RWPE1 (cell line): Measurements from ENCODE around the gene ASIC4.

Source experiments
- CTCF ChIA-PET: fragments of 350-600 bp; sonication (Branson Sonifier 250); formaldehyde crosslinking; extraction: SDS; loops from one replicate; lab custom pipeline; 2021; lab: Yijun Ruan, JAX
- POLR2A ChIA-PET: fragments of 400-600 bp; formaldehyde crosslinking; extraction: SDS; loops from one replicate; lab custom pipeline; 2020; ENCODE audit warnings: antibody characterized with exemption; ENCODE audit not compliant: low non-redundant PET; lab: Yijun Ruan, JAX
- DNase-seq: peaks from one replicate; pipeline ENCODE4 v3.0.0; 2012; ENCODE audit warnings: low spot score
- H3K27ac ChIP-seq: fragments of 450-650 bp; 2 replicates; pipeline ENCODE4 v1.5.1; 2017
- TF ChIP-seq, protein P1 (sequence below): fragments of 450-650 bp; conservative IDR thresholded peaks from 2 replicates; pipeline ENCODE4 v1.5.1; 2017; ENCODE audit warnings: low read depth, mild to moderate bottlenecking

ASIC4 gene

DNA sequence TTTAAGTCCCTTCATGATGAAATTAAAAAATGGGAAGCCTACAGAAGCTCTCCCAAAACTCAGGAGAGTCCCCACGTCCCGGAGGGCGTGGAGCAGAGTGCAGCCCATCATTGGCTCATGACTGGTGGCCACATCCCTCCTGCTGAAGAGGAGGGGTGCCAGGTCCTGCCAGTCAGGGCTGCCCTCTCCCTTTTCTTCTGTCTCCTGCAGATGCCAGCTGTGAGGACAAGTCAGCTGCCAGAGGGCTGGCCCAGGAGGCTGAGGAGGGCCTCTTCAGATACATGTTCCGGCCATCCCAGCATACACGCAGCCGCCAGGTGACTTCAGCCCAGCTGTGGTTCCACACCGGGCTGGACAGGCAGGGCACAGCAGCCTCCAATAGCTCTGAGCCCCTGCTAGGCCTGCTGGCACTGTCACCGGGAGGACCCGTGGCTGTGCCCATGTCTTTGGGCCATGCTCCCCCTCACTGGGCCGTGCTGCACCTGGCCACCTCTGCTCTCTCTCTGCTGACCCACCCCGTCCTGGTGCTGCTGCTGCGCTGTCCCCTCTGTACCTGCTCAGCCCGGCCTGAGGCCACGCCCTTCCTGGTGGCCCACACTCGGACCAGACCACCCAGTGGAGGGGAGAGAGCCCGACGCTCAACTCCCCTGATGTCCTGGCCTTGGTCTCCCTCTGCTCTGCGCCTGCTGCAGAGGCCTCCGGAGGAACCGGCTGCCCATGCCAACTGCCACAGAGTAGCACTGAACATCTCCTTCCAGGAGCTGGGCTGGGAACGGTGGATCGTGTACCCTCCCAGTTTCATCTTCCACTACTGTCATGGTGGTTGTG, 60.4 kb downstream of the ASIC4 start:
- ChIA-PET POLR2A (no interaction called here), CTCF (interaction anchor here (0.6 to 1.5 kb wide), 2 partner anchors 14 to 146 kb away, joined by 3 to 5 read pairs; no protein-coding TSS in a partner anchor)
- TF ChIP-seq, protein P1, sequence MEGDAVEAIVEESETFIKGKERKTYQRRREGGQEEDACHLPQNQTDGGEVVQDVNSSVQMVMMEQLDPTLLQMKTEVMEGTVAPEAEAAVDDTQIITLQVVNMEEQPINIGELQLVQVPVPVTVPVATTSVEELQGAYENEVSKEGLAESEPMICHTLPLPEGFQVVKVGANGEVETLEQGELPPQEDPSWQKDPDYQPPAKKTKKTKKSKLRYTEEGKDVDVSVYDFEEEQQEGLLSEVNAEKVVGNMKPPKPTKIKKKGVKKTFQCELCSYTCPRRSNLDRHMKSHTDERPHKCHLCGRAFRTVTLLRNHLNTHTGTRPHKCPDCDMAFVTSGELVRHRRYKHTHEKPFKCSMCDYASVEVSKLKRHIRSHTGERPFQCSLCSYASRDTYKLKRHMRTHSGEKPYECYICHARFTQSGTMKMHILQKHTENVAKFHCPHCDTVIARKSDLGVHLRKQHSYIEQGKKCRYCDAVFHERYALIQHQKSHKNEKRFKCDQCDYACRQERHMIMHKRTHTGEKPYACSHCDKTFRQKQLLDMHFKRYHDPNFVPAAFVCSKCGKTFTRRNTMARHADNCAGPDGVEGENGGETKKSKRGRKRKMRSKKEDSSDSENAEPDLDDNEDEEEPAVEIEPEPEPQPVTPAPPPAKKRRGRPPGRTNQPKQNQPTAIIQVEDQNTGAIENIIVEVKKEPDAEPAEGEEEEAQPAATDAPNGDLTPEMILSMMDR, result no peak
- no peak for DNase-seq
- no peak overlapping the region for H3K27ac ChIP-seq

DNA sequence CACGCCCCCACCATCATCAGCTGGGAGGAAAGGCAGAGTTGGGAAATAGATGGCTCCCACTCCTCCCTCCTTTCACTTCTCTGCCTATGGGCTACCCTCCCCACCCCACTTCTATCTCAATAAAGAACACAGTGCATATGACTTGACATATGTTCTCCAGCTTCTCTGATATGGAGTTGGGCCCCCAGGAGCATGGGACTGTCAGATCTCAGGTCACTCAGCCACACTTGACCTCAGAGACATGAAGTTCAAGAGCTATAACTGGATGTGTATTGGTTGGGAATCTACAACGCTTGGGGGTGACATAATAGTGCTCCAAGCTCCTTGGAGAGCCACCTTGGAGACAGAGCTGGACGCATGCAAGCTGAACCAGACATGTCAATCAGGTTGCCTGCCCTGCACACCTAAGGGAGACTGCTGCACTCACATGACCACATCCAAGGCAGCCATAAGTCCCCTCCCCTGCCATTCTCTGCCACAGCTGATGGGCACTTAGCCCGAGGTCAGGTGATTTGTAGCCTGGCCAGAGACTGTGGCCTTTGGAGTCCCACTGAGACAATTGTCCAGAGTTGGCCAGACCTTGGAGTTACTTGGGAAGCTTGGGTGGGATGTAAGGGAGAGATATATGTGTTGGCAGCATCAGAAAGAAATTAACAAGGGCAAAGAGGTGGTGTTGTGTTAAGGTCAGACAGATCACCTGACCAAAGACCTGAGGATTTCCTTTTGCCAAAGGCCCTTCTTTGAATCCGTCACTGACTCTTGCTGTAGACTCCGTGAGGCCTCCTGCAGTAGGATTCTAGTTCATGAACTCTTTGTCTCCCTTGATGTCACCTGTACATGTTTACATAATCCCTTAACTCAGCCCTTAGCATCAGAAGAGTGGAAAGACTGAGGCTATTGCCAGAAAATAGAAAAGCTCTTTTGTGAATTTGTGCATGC, 61.6 kb downstream of the ASIC4 start:
- TF ChIP-seq, protein P1, result no peak
- no peak for DNase-seq
- ChIA-PET CTCF (interaction anchor here (0.9 kb wide), 1 partner anchor 15 kb away, joined by 8 read pairs; no protein-coding TSS in a partner anchor), POLR2A (no interaction called here)
- H3K27ac ChIP-seq, result no peak overlapping the region

DNA sequence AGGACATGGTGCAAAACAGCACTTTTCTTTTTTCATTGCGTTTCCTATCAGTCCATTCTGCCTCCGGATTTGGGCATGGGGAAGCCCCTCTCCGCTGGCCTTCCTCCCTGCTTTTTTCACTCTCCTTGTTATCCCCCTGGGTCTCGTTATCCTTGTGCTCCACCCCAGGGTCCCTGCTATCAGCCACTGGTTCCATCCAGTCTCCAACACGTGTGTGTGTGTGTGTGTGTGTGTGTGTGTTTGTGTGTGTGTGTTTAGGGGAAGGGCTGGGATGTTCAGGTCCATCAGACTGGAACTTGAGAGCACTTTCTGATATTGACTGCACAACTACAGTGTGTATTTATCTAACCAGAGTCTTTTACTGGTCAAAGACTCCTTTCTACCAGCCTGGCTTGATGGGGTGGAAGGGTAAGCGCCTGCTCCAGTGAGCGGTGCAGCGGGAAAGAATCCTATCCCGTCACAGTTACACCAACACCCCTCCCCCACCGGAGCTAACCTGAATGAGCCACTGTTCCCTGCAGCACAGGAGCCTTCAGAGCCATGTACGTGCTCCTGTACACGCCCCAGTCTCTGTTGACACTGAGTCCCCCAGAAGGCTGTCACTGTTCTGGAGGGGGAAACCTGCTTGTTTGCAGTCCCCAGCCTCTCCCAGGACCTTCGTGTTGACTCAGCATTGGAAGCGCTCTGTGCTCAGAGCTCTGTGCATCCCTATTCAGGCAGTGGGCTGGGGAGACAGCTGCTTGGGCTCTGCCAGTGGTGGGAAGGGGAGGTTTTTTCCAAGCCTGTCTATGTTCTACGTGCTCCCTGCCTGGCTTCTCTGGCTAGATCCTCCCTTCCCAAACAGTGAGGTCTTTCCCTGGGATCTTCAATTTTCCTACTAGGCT, 62.5 kb downstream of the ASIC4 start:
- ChIA-PET POLR2A (no interaction called here), CTCF (interaction anchor here (0.6 to 0.9 kb wide), 3 partner anchors 16 to 357 kb away, joined by 3 to 8 read pairs (median 3); no protein-coding TSS in a partner anchor)
- DNase-seq, result no peak
- TF ChIP-seq, protein P1, result no peak
- H3K27ac ChIP-seq, result no peak overlapping the region

DNA sequence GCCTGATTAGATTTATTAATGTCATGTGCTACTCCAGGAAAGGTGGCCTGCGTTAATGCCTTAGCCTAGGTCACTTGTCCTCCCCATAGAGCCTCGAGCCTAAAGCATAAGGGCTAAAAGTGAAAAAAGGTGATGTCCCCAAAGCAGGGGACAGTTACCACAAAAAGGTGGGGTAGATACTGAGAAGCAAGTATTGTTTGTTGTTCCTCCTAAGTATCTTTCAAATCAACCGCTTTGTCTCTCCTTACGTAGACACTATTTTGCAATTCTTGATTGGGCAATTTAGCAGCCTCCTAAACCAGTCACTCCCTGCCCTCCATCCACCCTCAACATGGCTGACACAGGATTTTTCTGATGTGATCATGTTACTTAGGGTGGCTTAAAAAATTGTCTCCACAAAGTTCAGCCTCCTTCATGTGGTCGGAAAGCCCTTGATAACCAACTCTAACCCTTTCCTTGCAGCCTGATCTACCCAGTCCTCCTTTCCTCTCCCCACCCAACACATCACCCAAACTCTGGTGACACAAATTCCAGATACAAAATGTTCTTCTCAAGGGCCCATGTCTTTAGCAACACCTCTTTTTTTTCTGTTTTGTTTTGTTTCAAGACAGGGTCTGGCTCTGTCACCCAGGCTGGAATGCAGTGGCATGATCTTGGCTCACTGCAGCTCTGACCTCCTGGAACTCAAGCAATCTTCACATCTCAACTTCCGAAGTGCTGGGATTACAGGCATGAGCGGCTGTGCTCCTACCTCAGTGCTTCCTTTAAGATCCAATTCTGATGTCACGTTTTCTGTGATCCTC, 64.7 kb downstream of the ASIC4 start:
- no peak for DNase-seq
- TF ChIP-seq, protein P1, result no peak
- no peak overlapping the region for H3K27ac ChIP-seq
- ChIA-PET CTCF (no interaction called here), POLR2A (no interaction called here)

DNA sequence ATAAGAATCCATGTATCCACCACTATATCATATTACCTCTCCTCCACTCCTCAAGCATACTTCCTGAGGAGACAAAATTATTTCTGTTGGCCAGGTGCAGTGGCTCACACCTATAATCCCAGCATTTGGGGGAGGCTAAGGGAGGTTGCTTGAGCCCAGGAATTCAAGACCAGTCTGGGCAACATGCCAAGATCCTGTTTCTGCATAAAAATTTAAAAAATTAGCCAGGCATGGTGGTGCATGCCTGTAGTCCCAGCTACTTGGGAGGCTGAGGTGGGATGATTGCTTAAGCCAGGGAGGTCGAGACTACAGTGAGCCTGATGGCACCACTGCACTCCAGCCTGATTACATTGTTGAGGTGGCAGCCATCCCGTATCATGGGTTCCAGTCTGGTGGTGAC, 67.1 kb downstream of the ASIC4 start:
- POLR2A ChIA-PET, result no interaction called here
- DNase-seq, result no peak
- TF ChIP-seq, protein P1, result no peak
- no peak overlapping the region for H3K27ac ChIP-seq
- CTCF ChIA-PET, result interaction anchor here (0.8 kb wide), 1 partner anchor 40 kb away, joined by 3 read pairs; no protein-coding TSS in a partner anchor
